Purkinje cell (primary cell): ENCODE data around the gene NUP85. TPM values are rescaled to one million over a fixed set of nuclear protein-coding genes. Genes with fewer than 3 reads are reported as not detected.

Experiments used
- polyA plus RNA-seq: library from polyadenylated mRNA; unstranded; fragments of >200 nt; fragmentation: Nextera tagmentation; gene quantifications from 2 replicates; pipeline ENCODE4 v1.2.1, GENCODE V29; 2014

The NUP85 gene, protein sequence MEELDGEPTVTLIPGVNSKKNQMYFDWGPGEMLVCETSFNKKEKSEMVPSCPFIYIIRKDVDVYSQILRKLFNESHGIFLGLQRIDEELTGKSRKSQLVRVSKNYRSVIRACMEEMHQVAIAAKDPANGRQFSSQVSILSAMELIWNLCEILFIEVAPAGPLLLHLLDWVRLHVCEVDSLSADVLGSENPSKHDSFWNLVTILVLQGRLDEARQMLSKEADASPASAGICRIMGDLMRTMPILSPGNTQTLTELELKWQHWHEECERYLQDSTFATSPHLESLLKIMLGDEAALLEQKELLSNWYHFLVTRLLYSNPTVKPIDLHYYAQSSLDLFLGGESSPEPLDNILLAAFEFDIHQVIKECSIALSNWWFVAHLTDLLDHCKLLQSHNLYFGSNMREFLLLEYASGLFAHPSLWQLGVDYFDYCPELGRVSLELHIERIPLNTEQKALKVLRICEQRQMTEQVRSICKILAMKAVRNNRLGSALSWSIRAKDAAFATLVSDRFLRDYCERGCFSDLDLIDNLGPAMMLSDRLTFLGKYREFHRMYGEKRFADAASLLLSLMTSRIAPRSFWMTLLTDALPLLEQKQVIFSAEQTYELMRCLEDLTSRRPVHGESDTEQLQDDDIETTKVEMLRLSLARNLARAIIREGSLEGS
- 11.8 and 23.0 TPM in 2 replicates for polyA plus RNA-seq

DNA sequence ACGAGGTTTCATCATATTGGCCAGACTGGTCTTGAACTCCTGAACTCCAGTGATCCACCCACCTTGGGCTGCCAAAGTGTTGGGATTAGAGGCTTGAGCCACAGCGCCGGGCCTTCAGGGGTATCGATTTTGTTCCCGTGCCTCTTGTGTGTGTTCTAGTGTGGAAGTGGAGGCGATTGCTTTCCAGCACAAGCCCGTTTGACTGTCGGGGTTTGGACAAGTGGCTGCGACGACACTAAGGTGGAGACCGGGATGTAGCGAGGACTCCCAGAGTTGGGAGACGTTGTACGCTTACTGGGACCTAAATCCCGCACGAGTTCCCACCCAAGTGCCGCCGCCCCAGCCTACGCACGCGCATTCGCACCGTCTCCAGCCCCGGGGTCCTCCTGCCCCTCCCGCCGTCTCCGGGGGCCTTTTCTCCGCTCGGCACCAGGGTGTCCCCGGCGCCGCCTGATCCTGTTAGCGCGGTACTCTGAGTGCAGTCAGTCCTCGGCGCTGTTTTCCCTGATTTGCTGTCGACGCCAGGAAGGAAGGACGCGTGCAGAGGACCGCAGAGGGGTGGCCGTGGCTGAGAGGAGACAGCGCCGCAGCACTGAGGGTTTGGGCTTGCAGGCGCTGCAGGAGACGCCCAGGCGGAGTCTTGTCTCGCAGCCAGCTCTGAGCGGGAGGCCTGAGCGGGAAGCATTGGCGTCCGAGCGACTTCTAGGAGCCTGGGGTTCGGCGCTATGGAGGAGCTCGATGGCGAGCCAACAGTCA, at the start of gene NUP85:
Gene NUP85 (plus strand): TSS at position 643 of the 756 bp plus-strand sequence. CDS start 83 bp downstream, at position 726.

DNA sequence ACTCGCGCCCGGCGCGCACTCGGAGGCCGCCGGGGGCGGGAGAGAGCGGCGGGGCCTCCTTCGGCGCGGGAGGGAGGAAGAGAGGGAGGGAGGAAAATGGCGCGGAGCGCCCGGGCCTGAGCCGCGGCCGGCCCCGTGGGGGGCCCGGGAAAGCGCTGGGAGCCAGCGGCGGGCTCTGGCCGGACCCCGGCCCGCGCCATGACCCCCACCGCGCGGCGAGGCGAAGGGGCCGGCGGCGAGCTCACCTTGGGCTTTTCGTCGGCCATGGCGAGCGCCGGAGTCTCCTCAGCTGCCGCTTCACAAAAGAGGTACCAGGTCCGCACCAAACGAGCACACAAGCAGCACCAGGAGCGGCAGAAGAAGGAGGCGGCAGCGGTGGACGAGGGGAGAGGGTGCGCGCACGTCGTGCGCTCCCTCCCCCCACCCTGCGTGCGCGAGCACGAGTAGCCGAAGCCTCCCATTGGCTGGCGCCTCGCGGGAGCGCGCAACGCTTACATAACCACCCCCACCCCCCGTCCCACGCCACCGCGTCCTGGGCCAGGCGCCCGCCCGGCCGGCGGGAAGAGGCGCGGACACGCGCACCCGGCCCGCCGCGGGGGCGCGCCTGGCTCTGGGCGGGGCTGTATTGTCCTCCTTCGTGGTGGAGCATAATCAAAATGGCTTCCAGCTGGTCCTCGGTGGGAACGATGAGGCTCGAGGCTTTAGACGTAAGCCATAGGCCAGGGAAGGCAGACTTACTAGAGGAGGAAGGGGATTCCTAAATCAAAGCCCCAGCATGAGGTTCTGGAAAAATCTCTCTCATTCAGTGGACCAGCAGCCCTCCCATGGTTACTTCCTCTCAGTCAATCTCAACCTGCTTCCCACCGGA, 22.7 kb upstream of the NUP85 start, which contains the start of gene SUMO2:
Gene SUMO2 (minus strand): TSS at position 391 of the 868 bp plus-strand sequence. CDS start 125 bp downstream, at position 266.

DNA sequence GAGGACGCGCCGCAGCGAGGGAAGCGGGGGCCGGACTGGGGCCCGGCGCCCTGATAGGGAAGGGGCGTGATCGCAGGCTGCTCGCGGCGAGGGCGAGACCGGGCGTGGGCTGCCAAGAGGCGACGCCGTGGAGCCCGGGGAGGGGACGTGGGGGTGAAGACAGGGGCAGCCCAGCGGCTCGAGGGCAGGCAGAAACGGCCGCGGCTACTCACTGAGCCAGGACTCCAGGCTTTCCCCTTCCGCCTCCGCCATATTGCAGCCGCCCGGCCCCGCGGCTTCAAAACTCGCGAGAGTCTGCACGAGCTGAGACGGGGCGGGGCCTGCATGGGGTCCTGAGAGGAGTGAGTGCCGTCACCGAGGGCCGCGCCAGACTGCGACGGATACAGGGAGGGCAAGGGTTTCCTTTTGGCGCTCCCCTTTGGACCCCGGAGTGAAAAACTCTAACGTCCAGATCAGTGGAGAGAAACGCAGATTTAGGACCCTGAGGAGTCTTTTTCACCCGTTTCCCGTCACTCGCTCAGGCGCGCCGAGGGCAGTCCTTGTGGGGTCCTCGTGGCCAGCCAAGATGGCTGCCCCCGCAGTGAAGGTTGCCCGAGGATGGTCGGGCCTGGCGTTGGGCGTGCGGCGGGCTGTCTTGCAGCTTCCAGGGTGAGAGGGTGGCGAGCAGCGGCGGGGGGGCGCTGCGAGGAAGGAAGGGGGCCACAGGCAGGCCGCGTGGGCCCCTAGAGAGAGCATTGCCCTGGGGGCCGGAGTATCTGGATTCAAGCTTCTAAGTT, 56.0 kb downstream of the NUP85 start, which contains the start of the genes GGA3 and MRPS7:
Gene GGA3 (minus strand): TSS at position 271 of the 776 bp plus-strand sequence. CDS start 19 bp downstream, at position 252.
Gene MRPS7 (plus strand): TSS at position 544 of the 776 bp plus-strand sequence. CDS start 22 bp downstream, at position 566.

DNA sequence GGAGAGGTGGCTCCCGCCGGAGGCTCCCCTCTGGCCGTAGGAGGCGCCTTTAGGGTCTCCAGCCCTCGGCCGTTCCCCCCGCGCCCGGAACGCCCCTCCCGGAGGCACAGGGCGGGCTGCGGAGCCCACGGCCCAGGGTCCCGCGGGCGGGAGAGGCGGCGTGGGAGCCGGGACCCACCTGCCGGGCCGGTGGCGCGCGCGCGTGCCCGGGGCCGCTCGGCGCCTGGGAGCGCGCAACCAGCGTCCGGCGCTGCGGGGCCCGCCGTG, 65.4 kb downstream of the NUP85 start, which contains the start of gene MIF4GD:
Gene MIF4GD (minus strand): TSS at position 266 of the 267 bp plus-strand sequence. CDS start 1,036 bp downstream, outside the sequence.

Other genes with a start within 250 kb of the NUP85 start
- 5.6 and 10.2 TPM in 2 replicates for gene HID1, start 232.9 kb upstream of the NUP85 start, polyA plus RNA-seq
- gene CDR2L, start 218.0 kb upstream of the NUP85 start, polyA plus RNA-seq: 7.2 and 13.0 TPM in 2 replicates
- 26.4 and 34.8 TPM in 2 replicates for gene MRPL58, start 193.0 kb upstream of the NUP85 start, polyA plus RNA-seq
- gene ATP5PD, start 158.7 kb upstream of the NUP85 start, polyA plus RNA-seq: 1,868 and 2,230 TPM in 2 replicates
- gene KCTD2, start 158.5 kb upstream of the NUP85 start, polyA plus RNA-seq: 22.1 and 31.1 TPM in 2 replicates
- not detected in 2 replicates for gene SLC16A5, start 117.7 kb upstream of the NUP85 start, polyA plus RNA-seq
- gene ARMC7, start 95.7 kb upstream of the NUP85 start, polyA plus RNA-seq: 1.4 and 2.4 TPM in 2 replicates
- 4.3 and 4.7 TPM in 2 replicates for gene NT5C, start 73.9 kb upstream of the NUP85 start, polyA plus RNA-seq
- gene JPT1, start 51.2 kb upstream of the NUP85 start, polyA plus RNA-seq: 49.1 and 67.8 TPM in 2 replicates
- 301 and 548 TPM in 2 replicates for gene SUMO2, start 22.7 kb upstream of the NUP85 start, polyA plus RNA-seq
- gene GGA3, start 55.9 kb downstream of the NUP85 start, polyA plus RNA-seq: 9.1 and 10.0 TPM in 2 replicates
- 64.4 and 95.0 TPM in 2 replicates for gene MRPS7, start 56.2 kb downstream of the NUP85 start, polyA plus RNA-seq
- gene MIF4GD, start 65.6 kb downstream of the NUP85 start, polyA plus RNA-seq: 3.8 and 7.1 TPM in 2 replicates
- gene SLC25A19, start 83.8 kb downstream of the NUP85 start, polyA plus RNA-seq: 5.8 and 8.1 TPM in 2 replicates
- 219 and 222 TPM in 2 replicates for gene GRB2, start 200.0 kb downstream of the NUP85 start, polyA plus RNA-seq